Panc1 (cell line): Measurements from ENCODE around the gene SRSF5.

Source experiments
- CTCF ChIP-seq: fragments of 450-650 bp; IDR thresholded peaks from 2 replicates; pipeline ENCODE4 v1.5.1; 2017; ENCODE audit warnings: mild to moderate bottlenecking
- POLR2AphosphoS5 ChIP-seq: IDR thresholded peaks from 2 replicates; pipeline ENCODE4 v1.6.1; 2012; ENCODE audit warnings: mild to moderate bottlenecking, low read depth, low read length, moderate library complexity
- REST ChIP-seq, 2 experiments: IDR thresholded peaks; 2 replicates each; pipeline ENCODE4 v1.6.1; 2011 to 2012; ENCODE audit warnings: low read depth in 2 of 2, control low read depth in 1 of 2, low read length in 1 of 2, mild to moderate bottlenecking in 1 of 2, moderate library complexity in 1 of 2; ENCODE audit not compliant: insufficient read depth in 1 of 2
- TCF7L2 ChIP-seq: IDR thresholded peaks from 2 replicates; pipeline ENCODE4 v1.6.1; 2011; ENCODE audit warnings: mild to moderate bottlenecking, low read depth, low read length, inconsistent platforms

GRCh38 chr14:69719501-69719951 is 47.4 kb upstream of the SRSF5 start:
- no peak for TF ChIP-seq CTCF
- no peak for TF ChIP-seq TCF7L2
- no peak for TF ChIP-seq POLR2AphosphoS5
- TF ChIP-seq REST (IDR thresholded peaks at IDR 0.05; ENCODE audit: insufficient read depth in 1 of 2, low read depth in 2 of 2, low read length in 1 of 2) = no peak
